Germinal center (tissue), 1 donor: ENCODE data around the gene RBM6.

Source experiments
- DNase-seq: peaks from one replicate; pipeline ENCODE4 v3.0.0; 2012; ENCODE audit warnings: mixed read lengths, low spot score

RBM6 gene

GRCh38 chr3:50126287-50127211 is 186.6 kb downstream of the RBM6 start:
- DNase-seq, result no peak
